ENCODE data around the gene DNAJC5. TPM values are rescaled to one million over a fixed set of nuclear protein-coding genes. Genes with fewer than 3 reads are reported as not detected.
"Not testable (repeated sequence)": the region's sequence is repeated elsewhere in the genome, so short reads cannot be mapped to it uniquely, and the experiment has no call there.

Gene DNAJC5
- total RNA-seq, 2 experiments from 2014 or later: 32.2 to 32.5 TPM

GRCh38 chr20:63876489-63877036 is 18.4 kb upstream of the DNAJC5 start:
- POLR2A ChIA-PET: interaction anchor here (3.7 kb wide), 1 partner anchor 11 kb away, joined by 12 read pairs; the partner anchor contains the start of gene TPD52L2
- ATAC-seq: no peak

GRCh38 chr20:63877755-63878470 is 17.0 kb upstream of the DNAJC5 start:
- no peak for ATAC-seq
- H3K4me3 Mint-ChIP-seq: no peak overlapping the region
- TF ChIP-seq CTCF (IDR thresholded peaks at IDR 0.05): no peak
- intact Hi-C loops (cut with micrococcal nuclease): no loop called here
- H3K36me3 Mint-ChIP-seq (ENCODE audit: low read depth): peaks cover 27% of the 10 kb centered on the region
- H3K4me1 Mint-ChIP-seq (ENCODE audit: low read depth): peaks cover 9% of the 10 kb centered on the region
- ChIA-PET POLR2A (interaction anchor here (0.9 to 1.1 kb wide), 2 partner anchors 11 to 16 kb away, joined by 5 to 6 read pairs; partner anchors contain the start of gene DNAJC5), CTCF (interaction anchor here (0.9 to 1.1 kb wide), 2 partner anchors 12 to 340 kb away, joined by 3 to 4 read pairs; partner anchors contain the start of genes PTK6 and TPD52L2)
- H3K27ac Mint-ChIP-seq: no peak overlapping the region
- no peak for DNase-seq
- no peaks in the 10 kb centered on the region for H3K27me3 Mint-ChIP-seq
- no peaks in the 10 kb centered on the region for H3K9me3 Mint-ChIP-seq

More at GRCh38 chr20:63876489-63877036, 18.4 kb upstream of the DNAJC5 start:
- Mint-ChIP-seq H3K9me3 (no peaks in the 10 kb centered on the region), H3K4me1 (ENCODE audit: low read depth) (peaks cover 13% of the 10 kb centered on the region), H3K4me3 (no peak overlapping the region), H3K36me3 (ENCODE audit: low read depth) (peaks cover 33% of the 10 kb centered on the region), H3K27me3 (no peaks in the 10 kb centered on the region), H3K27ac (no peak overlapping the region)
- CTCF ChIA-PET: interaction anchor here (1.3 kb wide), 1 partner anchor 98 kb away, joined by 3 read pairs; no protein-coding TSS in a partner anchor
- intact Hi-C loops (cut with micrococcal nuclease): no loop called here
- no peak for TF ChIP-seq CTCF (IDR thresholded peaks at IDR 0.05)
- no peak for DNase-seq

- ATAC-seq (no peak), DNase-seq (no peak)
- ChIA-PET CTCF (interaction anchor here (0.9 kb wide), 1 partner anchor 14 kb away, joined by 3 read pairs; the partner anchor contains the start of gene TPD52L2), POLR2A (interaction anchor here (1.1 kb wide), 1 partner anchor 15 kb away, joined by 6 read pairs; the partner anchor contains the start of gene DNAJC5)
- TF ChIP-seq CTCF (IDR thresholded peaks at IDR 0.05): no peak
- no peaks in the 10 kb centered on the region for H3K9me3 Mint-ChIP-seq
- H3K4me3 Mint-ChIP-seq: no peak overlapping the region
- intact Hi-C loops (cut with micrococcal nuclease): no loop called here
- no peak overlapping the region for H3K27ac Mint-ChIP-seq
- H3K27me3 Mint-ChIP-seq: no peaks in the 10 kb centered on the region
- H3K4me1 Mint-ChIP-seq (ENCODE audit: low read depth): no peaks in the 10 kb centered on the region
- peaks cover 24% of the 10 kb centered on the region for H3K36me3 Mint-ChIP-seq (ENCODE audit: low read depth)
These were observed 15.8 kb upstream of the DNAJC5 start for GRCh38 chr20:63878899-63879663.

- CTCF ChIA-PET, H3K27me3 Mint-ChIP-seq: not testable (repeated sequence)
These were observed 14.0 kb upstream of the DNAJC5 start for GRCh38 chr20:63880901-63881300.

GRCh38 chr20:63881451-63882226 is 13.3 kb upstream of the DNAJC5 start:
- H3K4me1 Mint-ChIP-seq (ENCODE audit: low read depth): no peaks in the 10 kb centered on the region
- ChIA-PET CTCF (no interaction called here), POLR2A (interaction anchor here (0.9 to 2.0 kb wide), 2 partner anchors 12 to 101 kb away, joined by 4 to 6 read pairs; no protein-coding TSS in a partner anchor)
- peaks cover 13% of the 10 kb centered on the region for H3K36me3 Mint-ChIP-seq (ENCODE audit: low read depth)
- H3K4me3 Mint-ChIP-seq: no peak overlapping the region
- intact Hi-C loops (cut with micrococcal nuclease): no loop called here
- DNase-seq (no peak), ATAC-seq (no peak)
- no peak overlapping the region for H3K27ac Mint-ChIP-seq
- H3K27me3 Mint-ChIP-seq: no peaks in the 10 kb centered on the region
- TF ChIP-seq CTCF (IDR thresholded peaks at IDR 0.05): no peak
- no peaks in the 10 kb centered on the region for H3K9me3 Mint-ChIP-seq

More at GRCh38 chr20:63880901-63881300, 14.0 kb upstream of the DNAJC5 start:
- H3K4me3 Mint-ChIP-seq; ATAC-seq; DNase-seq; H3K9me3 Mint-ChIP-seq; intact Hi-C loops (cut with micrococcal nuclease); H3K27ac Mint-ChIP-seq; H3K4me1 Mint-ChIP-seq (ENCODE audit: low read depth); POLR2A ChIA-PET: not testable (repeated sequence)
- H3K36me3 Mint-ChIP-seq (ENCODE audit: low read depth): peaks cover 18% of the 10 kb centered on the region

Measured in activated CD8-positive, alpha-beta T cell treated with anti-CD3 and anti-CD28 coated beads for 36 hours (primary cell).